ENCODE results near the gene PRDM11.

PRDM11 gene

DNA sequence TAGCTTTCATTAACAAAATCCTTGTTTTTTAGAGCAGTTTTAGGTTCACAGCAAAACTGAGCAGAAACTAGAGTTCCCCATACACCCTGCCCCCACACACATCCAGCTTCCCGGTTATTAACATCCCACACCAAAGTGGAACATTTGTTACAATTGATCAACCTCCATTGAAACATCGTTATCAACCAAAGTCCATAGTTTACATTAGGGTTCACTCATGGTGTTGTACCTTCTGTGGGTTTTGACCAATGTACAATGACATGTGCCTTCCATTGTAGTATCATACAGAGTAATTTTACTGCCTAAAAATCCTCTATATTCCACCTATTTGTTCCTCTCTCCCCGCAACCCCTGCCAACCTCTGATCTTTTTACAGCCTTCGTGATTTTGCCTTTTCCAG lies 28.5 kb downstream of the PRDM11 start:
- no peak for DNase-seq (ENCODE audit: low spot score)

DNA sequence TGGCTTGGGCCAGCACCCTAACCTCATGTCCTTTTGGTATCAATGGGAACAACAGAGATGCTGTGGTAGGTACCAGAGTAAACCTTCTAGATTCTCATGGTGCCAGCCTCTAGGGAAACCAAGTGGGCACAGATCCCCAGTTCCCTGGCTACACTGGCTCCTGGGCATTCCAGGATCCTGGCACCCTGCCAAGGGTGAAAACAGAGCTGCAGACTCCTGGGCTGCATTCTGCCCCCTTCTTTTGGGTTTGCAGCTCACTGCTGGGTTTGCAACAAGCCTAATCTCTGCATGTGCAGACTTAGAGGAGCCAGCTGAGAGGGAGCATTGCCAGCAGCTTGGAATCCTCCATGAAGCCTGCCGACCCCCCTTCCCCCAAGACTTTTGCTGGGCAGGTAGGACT lies 30.6 kb downstream of the PRDM11 start:
- no peak for DNase-seq (ENCODE audit: low spot score)

DNA sequence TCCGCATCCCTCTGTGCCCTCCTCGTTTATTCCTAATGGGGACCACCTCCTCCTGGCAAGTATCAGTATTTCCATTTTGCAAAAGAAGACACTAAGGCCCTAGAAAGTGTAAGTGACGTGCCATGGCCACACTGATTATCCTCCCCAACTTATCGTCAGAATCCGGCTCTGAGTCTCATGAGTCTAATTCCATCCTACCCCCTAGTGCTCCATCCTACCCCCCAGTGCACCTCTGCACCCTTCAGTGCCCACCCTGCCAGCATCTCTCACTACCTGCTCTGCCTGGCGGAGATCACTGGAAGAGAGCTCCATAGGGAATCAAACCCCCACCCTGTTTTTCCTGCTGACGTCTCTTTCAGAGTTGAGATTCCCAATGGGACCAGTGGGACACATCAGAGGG lies 31.8 kb downstream of the PRDM11 start:
- no peak for DNase-seq (ENCODE audit: low spot score)

DNA sequence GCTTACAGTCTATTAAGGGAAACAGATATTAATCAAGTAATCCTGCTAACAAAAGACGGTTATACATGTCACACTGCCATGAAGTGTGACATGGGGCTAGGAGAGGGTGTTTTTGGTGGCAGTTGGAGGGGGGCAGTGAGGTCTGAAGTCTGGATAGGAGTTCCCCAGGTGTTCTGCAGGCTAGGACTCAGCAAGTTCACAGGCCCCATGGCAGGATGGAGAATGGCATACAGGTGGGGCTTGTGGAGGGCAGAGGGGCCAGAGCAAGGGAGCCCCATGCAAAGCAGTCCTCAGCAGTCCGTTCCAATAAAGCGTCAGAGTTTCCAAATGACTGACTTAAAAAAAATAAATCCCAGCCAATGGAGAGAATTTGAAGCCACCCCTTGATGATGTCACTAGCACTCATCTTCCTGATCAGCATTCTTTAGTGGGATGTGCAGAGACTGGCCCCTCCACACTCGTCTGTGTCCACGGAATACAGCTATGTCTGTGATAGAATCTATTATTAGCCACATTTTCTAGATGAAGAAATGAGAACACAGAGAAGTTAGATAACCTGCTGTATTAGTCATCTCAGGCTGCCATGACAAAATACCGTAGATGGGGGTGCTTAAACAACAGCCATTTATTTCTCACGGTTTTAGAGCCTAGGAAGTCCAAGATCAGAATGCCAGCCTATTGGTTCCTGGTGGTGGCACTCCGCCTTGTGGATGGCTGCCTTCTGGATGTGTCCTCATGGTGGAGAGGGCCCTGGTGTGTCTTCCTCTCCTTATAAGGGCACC lies 32.6 kb downstream of the PRDM11 start:
- no peak for DNase-seq (ENCODE audit: low spot score)

DNA sequence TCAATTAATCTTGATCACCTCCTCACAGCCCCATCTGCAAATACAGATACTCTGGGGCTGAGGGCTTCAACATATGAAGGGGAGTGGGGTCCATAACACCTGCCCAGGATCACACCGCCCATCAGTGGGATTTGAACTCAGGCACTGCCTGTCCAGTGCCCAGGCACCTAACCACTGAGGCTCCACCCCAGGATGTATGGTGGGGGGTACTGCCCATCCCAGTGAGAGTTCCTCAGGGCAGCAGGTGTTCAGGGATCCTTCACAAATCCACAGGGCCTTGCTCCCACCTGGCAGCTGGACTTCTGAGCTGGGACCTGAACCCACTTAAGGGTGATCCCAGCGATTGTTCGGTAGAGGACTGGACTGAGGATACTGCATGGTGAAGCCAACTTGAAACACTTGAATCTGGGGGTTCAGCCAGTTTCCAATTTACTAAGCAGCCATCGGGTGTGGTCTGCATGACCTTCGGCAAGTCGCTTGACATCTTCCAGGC lies 33.3 kb downstream of the PRDM11 start:
- DNase-seq (ENCODE audit: low spot score): no peak

DNA sequence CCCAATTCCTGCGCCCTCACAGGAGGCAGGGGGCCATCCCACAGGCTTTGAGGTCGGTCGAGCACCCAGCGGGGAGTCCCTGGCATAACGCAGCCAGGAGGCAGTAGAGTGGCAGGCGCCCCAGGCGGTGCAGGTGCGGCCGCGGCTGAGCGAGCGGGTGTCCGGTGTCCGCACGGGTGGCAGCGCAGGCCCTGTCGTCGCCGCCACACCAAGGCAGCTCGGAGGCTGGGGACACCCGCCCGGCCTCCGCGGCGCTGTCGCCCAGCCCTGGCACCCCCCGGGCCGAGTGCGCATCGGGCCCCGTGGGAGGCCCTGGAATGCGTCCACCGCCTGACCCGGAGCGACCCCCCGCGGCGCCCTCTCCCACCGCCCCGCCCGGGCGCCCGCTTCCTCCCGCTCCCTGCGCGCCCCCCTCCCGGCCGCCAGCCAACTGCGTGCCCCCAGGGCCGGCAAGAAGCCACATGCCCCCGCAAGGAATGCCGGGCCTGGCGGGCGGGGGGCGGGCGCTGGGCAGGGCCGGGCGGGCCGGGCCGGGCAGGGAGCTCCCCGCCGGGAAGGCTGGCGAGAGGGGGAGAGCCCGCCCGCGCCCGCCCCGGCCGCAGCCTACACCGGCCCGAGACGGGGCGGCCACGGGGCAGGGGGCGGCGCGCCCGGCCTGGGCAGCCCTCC lies 33.9 kb downstream of the PRDM11 start:
- DNase-seq (ENCODE audit: low spot score): peak; percentile 81

DNA sequence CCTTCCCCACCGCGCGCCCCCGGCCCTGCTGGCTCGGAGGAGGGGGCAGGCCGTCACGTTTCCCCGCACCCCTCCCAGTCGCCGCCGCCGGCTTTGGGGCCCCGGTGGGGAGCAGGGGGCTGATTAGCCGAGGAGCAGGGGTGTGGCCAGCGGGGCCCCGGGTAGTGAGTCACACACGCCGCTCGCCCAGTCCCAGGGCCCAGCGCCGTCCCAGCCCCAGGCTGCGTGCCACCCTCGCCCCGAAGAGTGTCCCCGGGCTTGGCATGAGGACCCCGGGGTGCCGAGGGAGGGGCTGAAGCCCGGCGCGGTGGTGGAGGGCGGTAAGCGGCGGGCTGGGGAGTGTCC lies 34.4 kb downstream of the PRDM11 start:
- DNase-seq (ENCODE audit: low spot score): no peak

DNA sequence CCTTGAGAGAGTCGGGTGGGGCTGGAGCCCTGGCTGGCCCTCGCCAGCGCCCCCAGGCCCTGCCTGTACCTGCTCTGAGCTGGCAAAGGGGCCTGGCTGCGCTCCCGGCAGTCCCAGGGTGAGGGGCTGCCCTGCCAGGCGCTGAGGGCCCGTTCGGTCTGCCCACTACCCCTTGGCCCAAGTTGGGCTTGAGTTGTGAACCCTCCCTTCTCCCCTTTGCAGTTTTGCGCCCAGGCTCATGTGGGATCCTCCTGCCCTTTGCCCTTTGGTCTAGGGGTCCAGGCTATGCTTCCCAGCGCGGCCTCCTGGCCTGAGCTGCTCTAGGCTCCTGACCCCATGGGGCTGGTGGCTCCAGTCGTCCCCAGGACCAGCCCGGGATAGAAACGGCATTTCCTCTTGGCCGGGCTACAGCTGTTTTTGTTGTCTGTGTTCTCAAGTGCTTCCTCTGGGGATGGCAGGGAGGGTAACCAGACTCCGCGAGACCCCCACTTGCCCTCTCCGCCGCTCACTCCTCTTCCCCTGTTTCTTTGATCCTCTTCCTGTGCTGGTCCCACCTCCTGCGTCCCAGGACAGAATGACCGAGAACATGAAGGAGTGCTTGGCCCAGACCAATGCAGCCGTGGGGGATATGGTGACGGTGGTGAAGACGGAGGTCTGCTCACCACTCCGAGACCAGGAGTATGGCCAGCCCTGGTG lies 34.9 kb downstream of the PRDM11 start:
- DNase-seq (ENCODE audit: low spot score): no peak

DNA sequence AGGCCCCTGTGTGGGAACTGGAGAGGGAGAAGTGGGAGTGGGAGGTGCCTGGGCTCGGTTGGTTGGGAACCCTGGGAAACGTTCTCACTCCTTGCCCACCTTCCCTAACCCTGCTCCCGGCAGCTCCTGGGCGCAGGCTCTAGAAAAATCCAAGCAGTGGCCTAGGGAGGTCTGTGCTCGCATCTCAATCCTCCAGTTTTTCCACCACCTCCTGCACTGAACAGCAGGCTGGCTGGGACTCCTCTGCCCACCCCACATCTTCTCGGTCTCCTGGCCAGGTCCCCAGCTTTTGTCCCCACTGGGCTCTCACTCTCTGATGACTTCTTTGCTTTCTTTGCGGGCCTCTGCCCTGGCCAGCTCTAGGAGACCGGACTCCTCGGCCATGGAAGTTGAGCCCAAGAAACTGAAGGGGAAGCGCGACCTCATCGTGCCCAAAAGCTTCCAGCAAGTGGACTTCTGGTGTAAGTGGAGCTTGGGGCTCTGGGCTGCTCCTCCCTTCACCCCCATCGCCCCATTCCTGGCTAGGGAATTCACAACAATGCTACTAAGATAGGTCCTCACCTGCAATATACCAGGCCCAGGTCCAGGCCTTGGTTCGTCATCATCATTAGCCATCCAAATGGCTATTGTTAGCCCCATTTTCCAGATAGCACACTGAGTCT lies 35.6 kb downstream of the PRDM11 start:
- DNase-seq (ENCODE audit: low spot score): no peak

DNA sequence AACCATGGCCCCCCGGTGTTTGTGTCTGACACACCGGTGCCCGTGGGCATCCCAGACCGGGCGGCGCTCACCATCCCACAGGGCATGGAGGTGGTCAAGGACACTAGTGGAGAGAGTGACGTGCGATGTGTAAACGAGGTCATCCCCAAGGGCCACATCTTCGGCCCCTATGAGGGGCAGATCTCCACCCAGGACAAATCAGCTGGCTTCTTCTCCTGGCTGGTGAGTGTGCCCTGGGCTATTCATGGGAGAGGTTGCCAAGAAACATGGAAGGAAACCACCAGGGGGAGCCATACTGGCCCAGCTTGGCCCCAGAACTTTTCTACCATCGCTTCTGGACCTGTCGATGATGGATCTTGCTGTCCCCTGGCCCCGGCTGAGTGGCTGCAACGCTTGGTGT lies 36.5 kb downstream of the PRDM11 start:
- no peak for DNase-seq (ENCODE audit: low spot score)

DNA sequence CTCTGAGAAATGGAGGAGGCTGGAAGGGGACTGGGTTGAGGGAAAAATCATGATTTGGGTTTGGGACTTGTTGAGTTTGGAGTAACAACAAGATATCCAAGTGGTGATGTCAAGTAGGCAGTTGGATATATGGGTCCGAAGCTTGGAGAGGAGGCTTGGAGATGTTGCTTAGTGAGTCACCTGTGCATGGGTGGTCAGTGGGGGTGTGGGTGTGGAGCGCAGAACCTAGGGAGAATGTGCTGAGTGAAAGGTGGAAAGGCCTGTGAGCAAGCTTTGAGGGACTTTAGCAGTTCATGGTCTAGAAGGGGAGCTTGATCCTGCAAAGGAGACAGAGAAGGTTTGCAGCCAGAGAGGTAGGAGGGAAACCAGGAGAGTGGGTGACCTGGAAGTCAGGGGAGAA lies 38.2 kb downstream of the PRDM11 start:
- DNase-seq (ENCODE audit: low spot score): no peak

DNA sequence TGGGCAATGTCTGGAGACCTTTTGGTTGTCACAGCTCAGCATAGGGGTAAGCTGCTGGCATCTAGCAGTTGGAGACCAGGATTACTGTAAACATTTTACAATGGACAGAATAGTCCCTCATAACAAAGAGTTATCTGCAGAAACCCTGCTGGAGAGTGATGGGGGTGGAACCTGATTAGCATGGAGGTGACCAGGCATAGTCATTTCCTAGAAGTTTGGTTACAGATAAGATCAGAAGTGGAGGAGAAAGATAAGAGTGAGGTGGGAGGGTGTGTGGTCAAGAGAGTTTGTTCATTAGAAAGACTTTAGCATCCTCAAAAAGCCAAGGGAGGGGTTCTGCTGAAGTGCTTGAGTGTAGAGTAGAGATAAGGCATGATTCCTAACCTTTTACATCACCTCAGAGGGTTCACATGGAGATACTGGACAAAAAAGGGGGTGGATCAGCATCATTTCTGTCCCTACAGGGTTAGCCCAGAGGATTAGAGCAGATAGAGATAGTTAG lies 38.8 kb downstream of the PRDM11 start:
- DNase-seq (ENCODE audit: low spot score): no peak

DNA sequence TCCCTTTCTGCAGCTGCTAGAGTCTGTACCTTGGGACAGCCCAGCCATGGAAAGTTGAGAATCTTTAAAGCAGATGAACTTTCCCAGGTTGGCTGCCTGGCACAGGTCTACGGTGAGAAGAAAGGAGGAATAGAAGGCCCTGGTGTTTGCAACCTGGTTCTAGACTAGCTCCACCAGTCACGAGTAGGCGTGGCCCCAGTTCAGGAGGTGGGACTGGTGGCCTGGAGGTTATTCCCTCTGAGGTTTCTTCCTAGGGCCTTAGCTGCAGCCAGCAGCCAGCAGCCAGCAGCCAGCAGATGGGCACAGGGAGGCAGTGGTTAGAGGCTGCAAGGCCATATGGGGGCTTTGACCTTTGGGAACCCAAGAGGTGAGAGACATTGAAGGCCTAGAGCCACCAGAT lies 40.9 kb downstream of the PRDM11 start:
- no peak for DNase-seq (ENCODE audit: low spot score)

DNA sequence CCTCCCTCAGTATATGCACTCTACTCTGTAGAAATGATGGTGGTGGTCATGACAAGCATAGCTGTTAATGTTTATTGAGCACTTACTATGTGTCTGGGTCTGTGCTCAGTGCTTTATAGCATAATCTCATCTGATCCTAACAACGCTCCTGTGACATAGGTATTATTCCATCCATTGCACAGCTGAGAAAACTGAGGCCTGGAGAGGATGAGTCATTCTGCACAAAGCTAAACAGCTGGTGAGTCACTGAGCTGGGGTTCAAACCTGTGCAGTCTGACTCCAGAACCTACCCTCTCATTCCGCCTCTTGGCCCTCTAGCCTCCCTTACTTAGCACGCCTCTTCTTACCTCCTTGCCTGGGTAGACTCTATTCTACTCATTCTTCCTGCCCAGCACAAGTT lies 41.7 kb downstream of the PRDM11 start:
- DNase-seq (ENCODE audit: low spot score): no peak

DNA sequence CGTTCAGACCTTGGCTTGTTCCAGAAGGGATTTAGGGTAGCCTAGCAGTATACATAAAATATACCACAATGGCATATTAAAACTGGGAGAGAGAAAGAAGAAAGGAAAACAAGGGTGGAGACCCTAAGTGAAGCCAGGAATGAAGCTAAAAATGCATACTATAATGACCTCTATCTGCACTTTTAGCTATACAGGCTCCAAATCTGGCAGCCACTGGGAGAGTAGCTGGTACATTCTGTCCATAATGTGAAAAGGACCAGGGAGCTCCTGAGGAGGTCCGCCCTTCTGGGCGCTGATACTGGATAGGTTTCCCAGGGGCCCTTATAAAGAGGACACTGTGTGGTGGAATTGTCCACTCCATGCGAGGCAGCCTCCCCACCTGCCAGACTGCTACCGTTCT lies 42.8 kb downstream of the PRDM11 start:
- DNase-seq (ENCODE audit: low spot score): no peak

DNA sequence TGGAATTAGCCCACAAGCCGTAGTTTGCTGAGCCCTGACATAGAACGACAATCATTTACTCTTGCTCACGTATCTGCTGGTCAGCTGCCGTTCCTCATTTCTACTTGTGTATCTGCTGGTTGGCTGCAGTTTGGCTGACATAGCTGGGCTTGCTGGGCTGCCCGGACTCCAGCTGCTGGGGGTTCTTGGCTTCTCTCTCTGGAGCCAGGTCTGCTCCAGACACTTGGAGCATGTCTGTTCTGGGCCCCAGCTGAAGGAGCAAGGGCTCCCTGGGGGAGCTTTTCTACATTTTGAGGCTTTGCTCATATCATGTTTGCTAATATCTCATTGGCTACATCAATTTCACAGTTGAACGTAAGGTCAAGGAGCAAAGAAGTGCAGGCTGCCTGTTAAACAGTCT lies 47.3 kb downstream of the PRDM11 start:
- no peak for DNase-seq (ENCODE audit: low spot score)

DNA sequence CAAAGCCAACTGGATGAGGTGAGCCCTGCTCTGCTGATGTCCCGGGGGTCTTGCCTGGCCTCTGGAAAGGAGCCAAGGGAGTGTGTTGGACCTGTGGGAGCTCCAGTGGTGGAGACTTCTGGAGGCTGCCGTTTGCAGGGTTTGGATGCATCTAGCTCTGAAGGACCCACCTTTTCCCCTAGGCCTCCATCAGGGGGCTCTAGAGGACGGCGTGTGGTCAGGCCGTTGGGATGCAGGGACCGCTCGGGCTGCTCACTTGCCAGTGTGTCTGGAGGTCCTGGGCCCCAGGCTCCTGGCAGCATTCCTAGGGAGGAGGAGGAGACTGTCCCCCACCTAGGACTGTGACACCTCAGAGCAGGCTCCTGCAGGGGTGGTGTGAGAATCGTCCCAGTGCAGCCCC lies 58.3 kb downstream of the PRDM11 start:
- no peak for DNase-seq (ENCODE audit: low spot score)

DNA sequence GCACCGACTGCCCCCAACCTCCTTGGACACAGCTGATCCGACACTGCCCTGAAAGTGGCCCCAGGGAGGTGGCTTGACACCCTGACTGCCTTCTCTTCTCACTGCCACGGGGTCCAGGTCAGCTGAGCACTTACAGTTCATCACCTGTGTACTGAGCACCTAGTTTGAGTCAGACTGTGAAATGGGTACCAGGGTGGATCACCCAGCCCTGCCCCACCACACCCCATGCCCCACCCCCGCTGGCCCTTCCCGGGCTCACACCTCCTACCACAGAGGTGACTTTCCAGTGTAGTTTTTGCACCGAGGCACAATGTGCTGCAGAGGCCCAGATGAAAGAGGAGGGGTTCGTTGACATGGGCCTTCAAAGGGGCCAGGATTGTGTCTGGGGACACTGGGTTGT lies 59.5 kb downstream of the PRDM11 start:
- DNase-seq (ENCODE audit: low spot score): no peak

DNA sequence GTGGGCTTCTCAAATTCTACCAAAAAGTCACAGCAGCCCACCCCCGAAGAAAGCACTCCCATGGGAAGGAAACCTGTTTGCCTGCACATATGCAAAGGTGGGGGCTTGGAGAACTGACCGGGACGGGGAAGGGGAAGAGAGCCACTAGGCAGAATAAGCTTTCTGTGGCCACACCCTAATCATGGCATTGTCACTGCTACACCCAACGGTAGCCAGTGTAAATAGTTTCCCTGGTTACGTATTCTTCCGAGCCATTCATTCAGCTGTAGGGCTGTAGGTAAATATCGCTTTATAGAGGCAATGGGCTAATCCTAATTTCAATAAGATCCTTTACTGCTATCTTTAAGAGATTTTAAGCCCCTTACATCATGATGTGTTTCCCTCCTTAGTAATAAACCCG lies 61.7 kb downstream of the PRDM11 start:
- DNase-seq (ENCODE audit: low spot score): no peak

DNA sequence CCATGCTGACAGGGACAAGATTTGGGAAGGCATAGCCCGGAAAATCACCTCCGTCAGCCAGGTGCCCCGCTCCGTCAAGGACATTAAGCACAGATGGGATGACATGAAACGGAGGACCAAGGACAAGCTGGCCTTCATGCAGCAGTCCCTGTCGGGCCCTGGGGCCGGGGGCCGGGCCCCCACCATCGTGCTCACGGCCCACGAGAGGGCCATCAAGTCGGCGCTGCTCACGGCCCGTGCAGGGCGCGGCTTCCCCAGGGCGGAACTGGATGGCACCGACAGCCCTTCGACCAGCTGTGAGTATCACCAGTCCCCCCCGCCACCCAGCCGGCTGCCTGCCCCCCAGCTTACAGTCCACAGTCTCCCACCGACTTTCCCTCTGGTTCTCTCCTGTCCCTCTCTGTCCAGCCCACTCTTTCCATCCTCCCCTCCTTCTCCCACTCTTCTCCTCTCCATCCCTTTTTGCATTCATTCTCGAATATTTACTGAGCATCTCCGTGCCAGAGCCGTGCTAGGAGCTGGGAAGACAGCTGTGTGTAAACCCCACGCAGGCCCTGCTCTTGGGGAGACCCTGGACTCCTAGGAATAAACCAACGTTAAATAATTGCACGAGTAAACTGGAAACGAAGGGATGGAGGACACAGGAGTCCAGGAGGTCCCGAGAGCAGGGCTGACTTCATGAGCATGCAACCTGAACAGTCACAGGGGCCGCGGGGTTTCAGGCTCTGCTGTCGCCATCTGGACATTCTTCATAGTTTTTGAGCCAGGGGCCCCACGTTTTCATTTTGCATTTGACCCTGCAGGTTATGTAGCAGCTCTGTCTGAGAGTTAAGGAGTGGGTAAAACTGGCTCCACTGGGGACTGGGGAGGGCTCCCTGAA lies 62.8 kb downstream of the PRDM11 start:
- no peak for DNase-seq (ENCODE audit: low spot score)

DNA sequence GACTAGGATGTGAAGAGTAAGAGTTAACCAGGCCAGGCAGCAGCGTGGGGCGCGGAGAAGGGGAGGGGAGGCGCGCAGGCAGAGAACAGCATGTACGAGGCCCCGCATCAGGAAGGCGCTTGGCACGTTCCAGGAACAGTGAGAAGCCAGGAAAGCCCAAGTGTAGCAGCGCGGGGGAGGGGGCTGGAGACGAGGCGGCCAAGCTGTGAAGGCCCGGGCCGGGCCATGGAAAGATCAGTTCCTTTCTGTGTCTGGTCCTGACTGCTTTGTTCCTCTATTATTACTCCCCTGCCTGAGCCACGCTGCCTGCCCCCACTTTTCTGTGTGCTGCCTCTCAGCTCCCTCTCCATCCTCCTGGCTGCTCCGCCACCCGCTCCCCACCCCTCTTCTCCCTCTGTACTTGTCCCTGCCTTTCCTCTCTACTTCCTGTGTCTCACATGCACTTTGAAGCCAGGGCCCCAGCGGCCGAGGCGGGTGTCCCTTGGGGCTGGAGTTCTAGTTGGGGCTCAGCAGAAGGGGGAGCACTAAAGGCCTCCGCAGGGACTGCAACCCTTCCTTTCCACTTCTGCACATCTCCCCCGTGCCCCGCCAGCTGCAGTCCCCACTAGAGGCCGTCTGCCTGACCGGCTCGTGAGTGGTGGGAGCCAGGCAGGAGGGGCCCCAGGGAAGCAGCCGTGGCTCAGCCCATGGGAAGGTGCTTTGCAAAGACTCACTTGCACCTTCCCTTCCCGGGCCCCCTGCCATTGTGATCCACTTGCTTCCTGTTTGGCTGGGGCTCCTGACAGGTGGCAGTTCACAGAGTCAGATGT lies 63.7 kb downstream of the PRDM11 start:
- DNase-seq (ENCODE audit: low spot score): peak; percentile 71
